Central memory CD8-positive, alpha-beta T cell (primary cell): ENCODE measurements around the gene DGCR2.

Source experiments
- ATAC-seq: fragments of 150-1000 bp; cut with Tn5 transposase; replicated peaks from 2 replicates; pipeline ENCODE4 v1.10.0; 2022; ENCODE audit warnings: mild to moderate bottlenecking, moderate FRiP score, moderate number of reproducible peaks; ENCODE audit not compliant: poor library complexity, severe bottlenecking; ENCODE audit errors: extremely low read depth
- DNase-seq, 2 donors: peaks; one replicate each; pipeline ENCODE4 v3.0.0; 2021; ENCODE audit warnings: low spot score in 2 of 2
- H3K27ac Mint-ChIP-seq: one replicate; pipeline ENCODE4 v1.8.0; 2022; ENCODE audit warnings: low read depth, mild to moderate bottlenecking, moderate library complexity, mixed read lengths
- H3K27me3 Mint-ChIP-seq: one replicate; pipeline ENCODE4 v1.8.0; 2022; ENCODE audit warnings: mixed read lengths
- H3K36me3 Mint-ChIP-seq: one replicate; pipeline ENCODE4 v1.8.0; 2022; ENCODE audit warnings: mild to moderate bottlenecking, moderate library complexity, mixed read lengths; ENCODE audit not compliant: insufficient read depth
- H3K4me1 Mint-ChIP-seq: one replicate; pipeline ENCODE4 v1.8.0; 2022; ENCODE audit warnings: mixed read lengths
- H3K4me3 Mint-ChIP-seq: one replicate; pipeline ENCODE4 v1.8.0; 2022; ENCODE audit warnings: mild to moderate bottlenecking, moderate library complexity, mixed read lengths
- H3K9me3 Mint-ChIP-seq: one replicate; pipeline ENCODE4 v1.8.0; 2022; ENCODE audit warnings: mixed read lengths

The DGCR2 gene

DNA sequence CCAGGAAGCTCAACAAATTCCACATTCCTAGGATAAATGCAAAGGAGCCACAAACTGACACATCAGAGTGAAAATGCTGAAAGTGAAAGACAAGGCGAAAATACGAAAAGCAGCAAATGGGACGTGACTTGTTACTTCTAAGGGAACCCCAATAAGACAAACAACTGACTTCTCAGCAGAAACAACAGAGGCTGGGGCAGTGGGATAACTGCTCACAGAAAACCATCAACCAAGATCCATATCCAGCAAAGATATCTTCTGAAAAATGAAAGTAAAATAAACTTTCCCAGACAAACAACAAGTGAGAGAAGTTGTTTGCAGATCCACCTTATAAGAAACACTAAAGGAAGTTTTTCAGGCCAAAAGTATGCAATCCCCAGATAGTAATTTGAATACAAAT is 72.1 kb downstream of the DGCR2 start:
- no peaks in the 10 kb centered on the region for H3K9me3 Mint-ChIP-seq
- H3K27ac Mint-ChIP-seq: no peak overlapping the region
- H3K4me1 Mint-ChIP-seq: peaks cover 25% of the 10 kb centered on the region
- H3K4me3 Mint-ChIP-seq: no peak overlapping the region
- H3K36me3 Mint-ChIP-seq: peaks cover 79% of the 10 kb centered on the region
- DNase-seq: no peak
- ATAC-seq: no peak
- H3K27me3 Mint-ChIP-seq: no peaks in the 10 kb centered on the region

DNA sequence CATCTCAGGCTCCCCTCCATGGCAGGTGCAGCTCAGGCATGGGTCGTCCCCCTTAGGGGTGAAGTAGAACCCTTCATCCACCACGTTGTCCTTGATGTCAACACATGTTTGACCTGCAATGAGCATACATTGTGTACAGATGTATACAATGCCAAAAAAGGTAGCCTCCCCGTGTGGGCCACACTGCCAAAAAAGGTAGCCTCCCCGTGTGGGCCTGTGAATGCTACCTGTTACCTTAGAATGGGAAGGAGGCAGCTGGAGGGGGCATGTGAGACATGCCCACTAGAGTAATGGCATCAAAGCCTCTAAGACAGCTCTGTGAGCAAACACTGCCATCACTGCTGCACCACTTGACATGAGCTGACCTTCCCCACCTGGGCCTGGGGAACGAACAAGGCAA is 73.7 kb downstream of the DGCR2 start:
- H3K4me3 Mint-ChIP-seq: no peak overlapping the region
- H3K27me3 Mint-ChIP-seq: no peaks in the 10 kb centered on the region
- no peaks in the 10 kb centered on the region for H3K9me3 Mint-ChIP-seq
- no peak for DNase-seq
- no peak overlapping the region for H3K27ac Mint-ChIP-seq
- H3K4me1 Mint-ChIP-seq: peaks cover 13% of the 10 kb centered on the region
- H3K36me3 Mint-ChIP-seq: peaks cover 80% of the 10 kb centered on the region
- ATAC-seq: no peak

DNA sequence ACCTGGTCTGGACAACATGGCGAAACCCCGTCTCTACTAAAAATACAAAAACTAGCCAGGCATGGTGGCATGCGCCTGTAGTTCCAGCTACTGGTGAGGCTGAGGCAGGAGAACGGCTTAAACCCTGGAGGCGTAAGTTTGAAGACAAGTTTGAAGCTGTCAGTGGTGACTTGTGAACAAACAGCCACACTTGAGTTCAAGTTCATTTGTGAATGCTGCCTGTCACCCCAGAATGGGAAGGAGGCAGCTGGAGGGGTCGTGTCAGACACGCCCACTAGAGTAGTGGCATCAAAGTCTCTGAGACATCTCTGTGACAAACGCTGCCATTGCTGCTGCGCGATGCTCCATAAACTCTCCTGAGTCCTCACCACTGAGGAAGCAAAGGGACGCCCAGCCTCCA is 74.2 kb downstream of the DGCR2 start:
- no peaks in the 10 kb centered on the region for H3K27me3 Mint-ChIP-seq
- ATAC-seq (no peak), DNase-seq (no peak)
- H3K36me3 Mint-ChIP-seq: peaks cover 75% of the 10 kb centered on the region
- no peak overlapping the region for H3K4me3 Mint-ChIP-seq
- H3K9me3 Mint-ChIP-seq: no peaks in the 10 kb centered on the region
- no peak overlapping the region for H3K27ac Mint-ChIP-seq
- peaks cover 10% of the 10 kb centered on the region for H3K4me1 Mint-ChIP-seq

DNA sequence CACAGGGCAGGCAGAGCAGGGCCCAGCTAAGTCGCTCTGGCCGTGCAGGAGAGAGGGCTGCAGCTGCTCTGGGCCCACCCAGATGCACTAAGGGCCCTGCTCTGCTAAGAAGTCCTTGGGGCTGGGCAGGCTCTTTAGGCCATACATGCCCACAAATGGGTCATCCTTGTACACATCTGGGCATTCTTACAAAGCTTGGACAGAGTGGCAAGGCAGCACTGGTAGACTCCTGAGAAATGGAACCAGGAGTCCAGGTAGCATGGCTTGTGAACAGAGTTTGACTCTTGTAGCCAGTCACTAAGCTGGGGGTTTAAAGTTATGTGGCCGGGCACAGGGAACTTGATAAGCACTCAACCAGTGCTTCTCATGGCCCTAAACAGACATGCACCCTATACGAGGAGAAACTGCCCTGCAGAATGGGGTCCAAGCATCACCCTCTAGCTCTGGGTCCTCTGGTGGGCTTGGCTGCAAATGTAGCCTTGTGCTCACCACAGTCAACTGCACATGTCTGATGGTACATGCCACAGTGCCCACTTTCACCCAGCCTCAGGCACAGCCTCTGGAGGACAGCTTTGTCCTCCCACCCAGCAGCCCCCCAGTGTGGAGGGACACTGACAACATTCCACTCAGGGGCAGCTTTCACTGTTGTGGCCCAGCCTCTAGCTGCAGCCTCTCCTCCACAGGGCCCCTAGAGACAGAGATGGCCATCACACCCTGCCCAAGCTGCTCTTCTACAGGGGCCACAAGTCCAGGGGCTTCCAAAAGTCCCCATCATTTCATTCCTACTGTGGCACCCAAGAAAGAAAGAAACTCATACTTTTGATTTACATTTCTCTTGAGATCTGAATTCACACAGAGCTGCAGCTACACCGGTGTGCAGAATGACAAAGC is 75.2 kb downstream of the DGCR2 start:
- DNase-seq (no peak), ATAC-seq (no peak)
- Mint-ChIP-seq H3K4me3 (no peak overlapping the region), H3K4me1 (peaks cover 7% of the 10 kb centered on the region), H3K27me3 (no peaks in the 10 kb centered on the region), H3K9me3 (no peaks in the 10 kb centered on the region), H3K27ac (peak overlapping the region; percentile 69), H3K36me3 (peaks cover 68% of the 10 kb centered on the region)

DNA sequence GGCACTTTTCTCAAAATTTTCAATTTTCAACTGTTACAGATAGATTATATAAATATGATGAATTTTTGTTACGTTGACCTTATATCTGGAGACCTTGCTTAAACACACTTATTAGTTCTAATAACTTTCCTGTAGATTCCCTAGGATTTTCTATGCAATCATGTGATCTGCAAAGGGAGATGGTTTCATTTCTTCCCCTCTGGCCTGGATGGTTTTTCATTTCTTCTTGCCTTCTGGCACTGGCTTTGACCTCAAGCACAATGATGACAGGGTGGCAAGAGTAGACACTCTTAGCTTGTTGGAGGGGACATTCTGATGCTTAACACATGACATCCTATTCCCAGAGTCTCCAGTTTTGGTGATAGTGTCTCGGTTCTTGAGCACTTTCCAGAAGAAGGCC is 75.9 kb downstream of the DGCR2 start:
- peaks cover 62% of the 10 kb centered on the region for H3K36me3 Mint-ChIP-seq

DNA sequence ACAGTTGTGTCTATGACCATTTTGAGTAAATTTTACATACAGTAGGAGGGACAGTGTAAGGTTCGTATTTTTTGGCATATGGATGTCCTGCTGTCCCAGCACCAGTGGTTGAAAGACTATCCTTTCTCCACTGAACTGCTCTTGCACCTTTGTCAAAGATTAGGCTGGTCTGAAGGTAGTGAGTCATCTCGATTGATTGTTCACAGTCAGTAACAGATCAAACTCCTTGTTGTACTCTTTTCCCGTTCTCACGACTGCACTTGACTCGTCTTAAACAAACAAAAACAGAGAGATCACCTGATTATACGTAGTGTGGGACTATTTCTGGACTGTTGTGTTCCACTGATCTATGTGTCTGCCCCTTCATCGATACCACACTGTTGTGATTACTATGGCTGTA is 77.1 kb downstream of the DGCR2 start:
- Mint-ChIP-seq H3K9me3 (no peaks in the 10 kb centered on the region), H3K36me3 (peaks cover 54% of the 10 kb centered on the region), H3K27ac (peak overlapping the region; percentile 41)

More for the DNA sequence above, 75.9 kb downstream of the DGCR2 start:
- no peaks in the 10 kb centered on the region for H3K27me3 Mint-ChIP-seq
- no peak for ATAC-seq
- no peak overlapping the region for H3K27ac Mint-ChIP-seq
- no peak overlapping the region for H3K4me3 Mint-ChIP-seq
- DNase-seq: no peak
- no peaks in the 10 kb centered on the region for H3K9me3 Mint-ChIP-seq
- H3K4me1 Mint-ChIP-seq: peaks cover under 1% of the 10 kb centered on the region

DNA sequence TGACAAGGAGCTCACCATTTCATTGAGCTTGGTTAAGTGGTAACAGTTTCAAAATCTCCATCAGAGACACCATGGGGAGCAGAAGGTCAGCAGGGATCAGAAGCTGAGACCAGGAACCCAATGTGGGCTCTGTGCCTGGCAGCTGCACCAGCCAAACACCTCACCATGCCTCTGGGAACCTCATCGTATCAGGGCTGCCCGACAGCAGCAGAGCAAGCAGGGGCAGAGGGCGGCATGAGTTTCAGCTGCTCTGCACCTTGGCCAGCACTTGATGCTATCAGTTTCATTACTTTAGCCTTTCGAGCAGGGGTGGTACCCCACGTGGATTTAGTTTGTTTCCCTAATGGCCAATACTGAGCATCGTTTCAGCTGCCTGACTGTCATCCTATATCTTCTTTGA is 77.8 kb downstream of the DGCR2 start:
- ATAC-seq (no peak), DNase-seq (no peak)
- Mint-ChIP-seq H3K9me3 (no peaks in the 10 kb centered on the region), H3K4me1 (no peaks in the 10 kb centered on the region), H3K27ac (peak overlapping the region; percentile 41), H3K36me3 (peaks cover 49% of the 10 kb centered on the region), H3K27me3 (no peaks in the 10 kb centered on the region), H3K4me3 (no peak overlapping the region)

More for the DNA sequence above, 77.1 kb downstream of the DGCR2 start:
- Mint-ChIP-seq H3K4me3 (no peak overlapping the region), H3K4me1 (no peaks in the 10 kb centered on the region), H3K27me3 (no peaks in the 10 kb centered on the region)
- DNase-seq (no peak), ATAC-seq (no peak)

DNA sequence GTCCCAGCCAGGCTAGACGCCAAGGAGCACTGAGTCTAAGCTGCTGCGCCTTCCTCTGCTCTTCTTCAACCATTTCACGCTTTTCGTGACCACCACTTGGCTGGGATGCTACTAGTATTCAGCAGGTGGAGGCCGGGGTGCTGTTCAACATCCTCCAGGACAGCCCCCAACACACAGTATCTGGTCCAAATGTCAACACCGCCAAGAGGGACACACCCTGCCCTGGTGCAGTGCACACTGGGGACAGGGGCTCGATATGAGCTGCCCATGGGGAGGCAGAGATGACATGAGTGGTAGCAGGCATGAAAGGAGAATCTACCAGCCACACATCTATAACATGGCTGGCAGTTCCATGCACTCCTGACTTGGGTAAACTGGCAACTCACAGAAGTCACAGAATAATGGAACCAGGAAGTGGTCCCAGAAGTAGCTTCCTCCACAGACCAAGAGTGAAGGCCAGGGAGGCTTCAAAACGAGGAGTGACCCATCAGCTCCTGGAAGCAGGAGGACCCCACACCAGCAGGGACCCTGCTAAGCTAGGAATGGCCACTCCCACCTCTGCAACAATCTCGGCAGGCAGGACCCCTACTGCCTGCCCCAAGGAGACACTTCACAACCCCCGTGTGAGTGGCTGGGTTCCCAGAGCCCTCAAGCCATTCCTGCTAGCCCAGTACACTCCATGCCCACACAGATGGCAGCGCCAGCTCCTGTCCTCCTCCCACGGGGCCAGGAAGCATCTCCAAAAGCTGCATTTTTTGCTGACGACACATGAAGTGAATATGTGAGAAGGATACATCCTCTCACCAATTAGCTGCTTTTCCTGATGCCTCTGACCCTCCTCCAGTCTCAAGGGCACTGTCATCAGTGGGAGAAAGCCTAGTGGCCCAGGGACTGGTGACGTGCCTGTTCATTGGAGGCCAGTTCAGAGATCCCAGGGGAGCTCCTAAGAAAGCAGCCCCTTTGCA is 78.8 kb downstream of the DGCR2 start:
- Mint-ChIP-seq H3K4me1 (no peaks in the 10 kb centered on the region), H3K27ac (no peak overlapping the region), H3K9me3 (no peaks in the 10 kb centered on the region), H3K27me3 (no peaks in the 10 kb centered on the region), H3K4me3 (no peak overlapping the region), H3K36me3 (peaks cover 45% of the 10 kb centered on the region)
- ATAC-seq (no peak), DNase-seq (no peak)

DNA sequence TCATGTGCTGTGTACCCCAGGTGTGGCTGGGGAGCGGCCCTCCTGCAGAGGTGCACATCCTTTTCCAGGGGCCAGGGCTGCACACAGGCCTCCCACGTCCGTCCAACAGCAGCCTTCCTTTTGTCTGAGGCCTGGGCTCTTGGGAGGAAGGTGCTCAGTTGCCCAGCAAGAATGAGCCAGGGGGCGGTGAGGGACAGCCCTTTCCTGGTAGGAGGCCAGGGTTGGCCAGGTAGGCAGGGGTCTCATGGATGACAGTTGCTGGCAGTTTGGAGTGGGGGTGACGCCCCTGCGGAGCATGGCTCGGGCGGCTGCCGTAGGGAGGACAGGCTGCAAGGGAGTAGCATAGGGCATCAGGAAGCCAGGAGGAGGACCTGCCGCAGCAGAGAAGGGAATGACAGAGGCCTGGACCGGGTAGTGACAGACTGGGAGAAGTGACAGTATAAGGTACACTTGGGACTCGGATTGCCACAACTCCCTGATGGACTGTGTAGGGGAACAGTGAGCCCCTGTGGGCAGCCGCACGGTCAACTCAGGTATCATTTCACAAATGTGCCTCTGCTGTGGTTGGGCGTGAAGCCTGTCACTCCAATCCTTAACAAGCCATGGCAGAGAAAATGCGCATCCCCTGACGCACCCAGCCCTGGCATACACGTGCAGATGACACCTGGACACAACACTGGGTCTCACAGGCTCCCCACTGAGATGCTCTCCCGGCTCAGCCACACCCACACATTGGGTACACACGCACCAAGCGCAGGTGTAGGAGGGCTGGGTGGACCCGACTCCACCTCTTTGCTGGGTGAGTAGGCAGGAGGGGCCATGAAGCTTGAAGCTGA is 79.7 kb downstream of the DGCR2 start:
- no peak overlapping the region for H3K27ac Mint-ChIP-seq
- no peak overlapping the region for H3K4me3 Mint-ChIP-seq
- ATAC-seq (no peak), DNase-seq (no peak)
- H3K36me3 Mint-ChIP-seq: peaks cover 36% of the 10 kb centered on the region
- no peaks in the 10 kb centered on the region for H3K27me3 Mint-ChIP-seq
- H3K4me1 Mint-ChIP-seq: no peaks in the 10 kb centered on the region
- no peaks in the 10 kb centered on the region for H3K9me3 Mint-ChIP-seq

DNA sequence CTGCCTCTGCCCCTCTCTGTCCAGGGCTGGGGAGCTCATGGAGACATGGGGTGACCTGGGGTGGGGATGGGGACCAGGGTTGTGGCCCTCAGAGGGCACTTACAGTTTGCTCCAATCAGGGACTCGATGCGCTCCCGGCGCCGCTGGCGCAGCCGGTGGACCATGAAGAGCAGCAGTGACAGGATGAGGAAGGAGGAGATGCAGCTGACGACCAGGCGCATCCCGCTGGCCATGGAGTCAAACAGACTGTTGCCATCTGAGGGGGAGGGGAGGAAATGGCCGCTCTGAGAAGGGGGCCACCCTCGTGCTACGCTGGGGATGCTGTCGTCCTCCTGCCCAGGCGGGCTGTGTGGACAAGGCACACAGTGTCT is 80.5 kb downstream of the DGCR2 start:
- Mint-ChIP-seq H3K4me3 (no peak overlapping the region), H3K4me1 (no peaks in the 10 kb centered on the region), H3K27me3 (no peaks in the 10 kb centered on the region), H3K27ac (no peak overlapping the region), H3K36me3 (peaks cover 32% of the 10 kb centered on the region), H3K9me3 (no peaks in the 10 kb centered on the region)
- DNase-seq (no peak), ATAC-seq (no peak)

DNA sequence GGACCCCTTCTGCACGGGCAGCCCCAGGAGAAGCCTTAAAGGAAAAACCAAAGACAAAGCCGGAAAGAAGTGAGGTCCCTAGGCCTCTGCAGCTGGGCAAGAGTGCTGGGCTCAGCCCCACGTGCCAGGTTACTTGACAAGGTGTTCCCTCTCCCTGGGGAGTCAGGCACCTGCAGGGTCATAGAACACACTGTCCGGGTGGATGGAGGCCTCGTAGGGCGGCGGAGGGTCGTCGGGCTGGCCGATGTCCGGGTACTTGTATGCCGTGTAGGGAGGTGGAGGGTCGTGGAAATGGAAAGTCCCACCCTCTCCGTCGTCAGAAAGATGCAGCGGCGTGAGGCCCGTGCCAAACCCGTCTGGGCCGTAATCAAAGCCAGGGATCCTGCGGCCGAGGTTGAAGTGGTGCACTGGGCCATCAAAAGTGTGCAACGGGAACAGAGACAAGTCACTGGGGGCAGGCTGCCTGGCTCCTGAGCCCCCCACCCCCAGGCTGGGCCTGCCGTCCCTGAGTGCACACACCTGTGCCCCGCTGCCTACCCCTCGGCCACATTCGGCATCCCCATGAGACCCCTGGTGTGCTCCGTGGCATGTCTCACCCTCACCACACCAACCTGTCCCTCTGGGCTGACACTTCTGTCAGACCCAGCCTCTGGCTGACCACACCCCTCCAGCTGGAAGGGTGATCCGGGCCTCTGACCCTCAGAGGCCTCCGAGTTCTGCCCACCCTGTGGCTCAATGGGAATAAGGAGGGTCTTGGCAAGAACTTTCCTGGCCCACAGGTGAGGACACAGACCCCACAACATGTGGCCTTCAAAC is 81.1 kb downstream of the DGCR2 start:
- ATAC-seq (no peak), DNase-seq (no peak)
- Mint-ChIP-seq H3K4me3 (no peak overlapping the region), H3K36me3 (peaks cover 27% of the 10 kb centered on the region), H3K9me3 (no peaks in the 10 kb centered on the region), H3K4me1 (no peaks in the 10 kb centered on the region), H3K27ac (no peak overlapping the region), H3K27me3 (no peaks in the 10 kb centered on the region)
